Mammary epithelial cell (primary cell): ENCODE measurements around the gene KLF15.

Experiments used
- EZH2 ChIP-seq: IDR thresholded peaks from 2 replicates; pipeline ENCODE4 v1.6.1; 2012; ENCODE audit warnings: low read length, inconsistent platforms, borderline replicate concordance
- TF ChIP-seq, protein P1 (sequence below), 2 donors: IDR thresholded peaks in 1 of 2; conservative IDR thresholded peaks in 1 of 2; 2 replicates each; pipeline ENCODE4 v1.5.1; 2011 to 2012; ENCODE audit warnings: inconsistent platforms in 2 of 2, low read length in 2 of 2, mild to moderate bottlenecking in 2 of 2, control low read depth in 1 of 2, low read depth in 1 of 2; ENCODE audit not compliant: insufficient read depth in 1 of 2; ENCODE audit errors: extremely low read depth in 1 of 2

DNA sequence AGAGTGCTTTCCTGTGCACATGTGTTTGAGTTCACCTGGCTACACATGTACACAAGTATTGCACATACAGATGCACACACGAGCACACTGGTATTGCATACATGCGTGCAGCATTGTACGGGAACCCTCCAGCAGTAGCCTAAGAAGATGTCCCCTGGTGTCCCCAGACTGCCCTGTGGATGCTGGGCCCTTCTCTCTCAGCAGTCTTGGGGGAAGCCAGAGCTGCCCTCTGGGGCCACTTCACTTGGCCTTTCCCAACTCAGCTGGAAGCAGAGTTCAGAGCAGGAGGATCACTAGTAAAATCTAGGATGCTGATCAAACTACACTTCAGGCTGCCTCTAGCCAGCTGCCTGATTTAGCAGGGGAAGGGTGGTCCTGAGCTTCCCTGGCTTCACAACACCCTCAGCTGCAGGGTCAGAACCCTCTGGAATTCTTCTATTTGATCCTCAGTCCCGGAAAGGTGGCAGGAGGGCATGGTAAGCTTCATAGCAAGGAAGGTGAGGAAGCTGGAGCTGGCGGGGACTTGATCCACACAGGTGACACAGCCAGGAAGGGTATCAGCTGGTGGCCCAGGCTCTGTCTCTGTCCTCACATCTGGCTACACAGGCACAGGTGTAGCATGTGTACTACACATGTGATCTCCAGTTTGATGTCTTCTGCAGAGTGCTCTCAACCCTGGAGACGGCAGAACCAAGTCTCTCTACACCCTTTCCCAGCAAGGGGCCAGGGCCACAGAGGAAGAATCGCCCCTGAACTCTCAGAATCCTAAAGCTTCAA is 36.5 kb downstream of the KLF15 start:
- TF ChIP-seq, protein P1, sequence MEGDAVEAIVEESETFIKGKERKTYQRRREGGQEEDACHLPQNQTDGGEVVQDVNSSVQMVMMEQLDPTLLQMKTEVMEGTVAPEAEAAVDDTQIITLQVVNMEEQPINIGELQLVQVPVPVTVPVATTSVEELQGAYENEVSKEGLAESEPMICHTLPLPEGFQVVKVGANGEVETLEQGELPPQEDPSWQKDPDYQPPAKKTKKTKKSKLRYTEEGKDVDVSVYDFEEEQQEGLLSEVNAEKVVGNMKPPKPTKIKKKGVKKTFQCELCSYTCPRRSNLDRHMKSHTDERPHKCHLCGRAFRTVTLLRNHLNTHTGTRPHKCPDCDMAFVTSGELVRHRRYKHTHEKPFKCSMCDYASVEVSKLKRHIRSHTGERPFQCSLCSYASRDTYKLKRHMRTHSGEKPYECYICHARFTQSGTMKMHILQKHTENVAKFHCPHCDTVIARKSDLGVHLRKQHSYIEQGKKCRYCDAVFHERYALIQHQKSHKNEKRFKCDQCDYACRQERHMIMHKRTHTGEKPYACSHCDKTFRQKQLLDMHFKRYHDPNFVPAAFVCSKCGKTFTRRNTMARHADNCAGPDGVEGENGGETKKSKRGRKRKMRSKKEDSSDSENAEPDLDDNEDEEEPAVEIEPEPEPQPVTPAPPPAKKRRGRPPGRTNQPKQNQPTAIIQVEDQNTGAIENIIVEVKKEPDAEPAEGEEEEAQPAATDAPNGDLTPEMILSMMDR (conservative IDR thresholded peaks at IDR 0.05 in 1 of 2, IDR thresholded peaks at IDR 0.05 in 1 of 2; ENCODE audit: extremely low read depth in 1 of 2, insufficient read depth in 1 of 2, low read depth in 1 of 2, low read length in 2 of 2), result no peak
- no peak for TF ChIP-seq EZH2
